ENCODE data around the gene PHYHIPL.

GRCh38 chr10:59155556-59155955, 20.9 kb upstream of the PHYHIPL start:
- TF ChIP-seq, protein P1, sequence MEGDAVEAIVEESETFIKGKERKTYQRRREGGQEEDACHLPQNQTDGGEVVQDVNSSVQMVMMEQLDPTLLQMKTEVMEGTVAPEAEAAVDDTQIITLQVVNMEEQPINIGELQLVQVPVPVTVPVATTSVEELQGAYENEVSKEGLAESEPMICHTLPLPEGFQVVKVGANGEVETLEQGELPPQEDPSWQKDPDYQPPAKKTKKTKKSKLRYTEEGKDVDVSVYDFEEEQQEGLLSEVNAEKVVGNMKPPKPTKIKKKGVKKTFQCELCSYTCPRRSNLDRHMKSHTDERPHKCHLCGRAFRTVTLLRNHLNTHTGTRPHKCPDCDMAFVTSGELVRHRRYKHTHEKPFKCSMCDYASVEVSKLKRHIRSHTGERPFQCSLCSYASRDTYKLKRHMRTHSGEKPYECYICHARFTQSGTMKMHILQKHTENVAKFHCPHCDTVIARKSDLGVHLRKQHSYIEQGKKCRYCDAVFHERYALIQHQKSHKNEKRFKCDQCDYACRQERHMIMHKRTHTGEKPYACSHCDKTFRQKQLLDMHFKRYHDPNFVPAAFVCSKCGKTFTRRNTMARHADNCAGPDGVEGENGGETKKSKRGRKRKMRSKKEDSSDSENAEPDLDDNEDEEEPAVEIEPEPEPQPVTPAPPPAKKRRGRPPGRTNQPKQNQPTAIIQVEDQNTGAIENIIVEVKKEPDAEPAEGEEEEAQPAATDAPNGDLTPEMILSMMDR (IDR thresholded peaks at IDR 0.05): no peak
- TF ChIP-seq GABPA (IDR thresholded peaks at IDR 0.05; ENCODE audit: low read depth) (no peak), SMC3 (IDR thresholded peaks at IDR 0.05; ENCODE audit: low read depth, low read length) (no peak), FOXM1 (IDR thresholded peaks at IDR 0.05; ENCODE audit: low read depth) (no peak), USF1 (IDR thresholded peaks at IDR 0.05; ENCODE audit: borderline replicate concordance, low read depth) (no peak)
